Measurements from ENCODE around the gene NPAP1.

DNA sequence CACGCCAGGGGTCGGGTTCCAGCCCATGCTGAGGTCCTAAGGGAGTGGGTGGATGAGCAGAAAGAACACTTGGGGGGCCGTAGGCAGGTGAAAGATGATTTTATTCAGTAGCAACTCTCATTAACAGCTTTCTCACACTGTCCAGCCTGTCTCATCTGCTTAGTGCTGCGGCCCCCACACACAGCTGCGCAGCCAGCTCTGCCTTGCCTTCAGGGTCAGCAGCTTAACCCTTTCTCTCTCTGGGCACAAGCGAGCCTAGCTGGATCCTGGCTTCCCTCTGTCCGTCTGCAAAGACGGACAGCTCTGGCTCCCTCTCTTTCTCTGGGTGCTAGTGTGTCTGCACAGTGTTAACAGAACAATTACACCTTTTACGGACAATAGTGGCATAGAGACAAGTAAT, 21.3 kb downstream of the NPAP1 start:
- no peak for TF ChIP-seq POLR2AphosphoS5 (IDR thresholded peaks at IDR 0.05)
- TF ChIP-seq, protein P1, sequence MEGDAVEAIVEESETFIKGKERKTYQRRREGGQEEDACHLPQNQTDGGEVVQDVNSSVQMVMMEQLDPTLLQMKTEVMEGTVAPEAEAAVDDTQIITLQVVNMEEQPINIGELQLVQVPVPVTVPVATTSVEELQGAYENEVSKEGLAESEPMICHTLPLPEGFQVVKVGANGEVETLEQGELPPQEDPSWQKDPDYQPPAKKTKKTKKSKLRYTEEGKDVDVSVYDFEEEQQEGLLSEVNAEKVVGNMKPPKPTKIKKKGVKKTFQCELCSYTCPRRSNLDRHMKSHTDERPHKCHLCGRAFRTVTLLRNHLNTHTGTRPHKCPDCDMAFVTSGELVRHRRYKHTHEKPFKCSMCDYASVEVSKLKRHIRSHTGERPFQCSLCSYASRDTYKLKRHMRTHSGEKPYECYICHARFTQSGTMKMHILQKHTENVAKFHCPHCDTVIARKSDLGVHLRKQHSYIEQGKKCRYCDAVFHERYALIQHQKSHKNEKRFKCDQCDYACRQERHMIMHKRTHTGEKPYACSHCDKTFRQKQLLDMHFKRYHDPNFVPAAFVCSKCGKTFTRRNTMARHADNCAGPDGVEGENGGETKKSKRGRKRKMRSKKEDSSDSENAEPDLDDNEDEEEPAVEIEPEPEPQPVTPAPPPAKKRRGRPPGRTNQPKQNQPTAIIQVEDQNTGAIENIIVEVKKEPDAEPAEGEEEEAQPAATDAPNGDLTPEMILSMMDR (IDR thresholded peaks at IDR 0.05) = no peak
- TF ChIP-seq POLR2A (IDR thresholded peaks at IDR 0.05) = no peak

All from gastroesophageal sphincter (tissue), 3 donors.